Spleen (tissue), 3 donors: ENCODE results near the gene MCC.

Experiments used
- POLR2A ChIP-seq, 3 donors: fragments of 450-650 bp; IDR thresholded peaks; one replicate each; pipeline ENCODE4 v1.5.1; 2017; ENCODE audit warnings: antibody characterized with exemption in 3 of 3, mild to moderate bottlenecking in 1 of 3
- POLR2AphosphoS5 ChIP-seq, 3 donors: sonication (generic); formaldehyde crosslinking; IDR thresholded peaks; one replicate each; pipeline ENCODE4 v1.5.1; 2017; ENCODE audit warnings: antibody characterized with exemption in 3 of 3

GRCh38 chr5:113319256-113320053 lies 168.8 kb downstream of the MCC start:
- no peak for TF ChIP-seq POLR2AphosphoS5 (IDR thresholded peaks at IDR 0.05)
- no peak for TF ChIP-seq POLR2A (IDR thresholded peaks at IDR 0.05)
